ENCODE data around the gene ABHD1.

GRCh38 chr2:27084297-27085061 is 39.1 kb upstream of the ABHD1 start:
- TF ChIP-seq POLR2AphosphoS5 (IDR thresholded peaks at IDR 0.05; ENCODE audit: low read depth, low read length) (no peak), POLR2A (IDR thresholded peaks at IDR 0.05; ENCODE audit: low read depth, low read length) (no peak), TAF1 (IDR thresholded peaks at IDR 0.05; ENCODE audit: borderline replicate concordance, low read depth, low read length) (no peak)

Data from GM12892 (cell line).